NB4 (cell line): ENCODE results near the gene DGKB.

ENCODE experiments used
- MYC ChIP-seq: IDR thresholded peaks from 2 replicates; pipeline ENCODE4 v1.6.1; 2011; ENCODE audit warnings: low read depth, low read length
- POLR2A ChIP-seq: IDR thresholded peaks from 2 replicates; pipeline ENCODE4 v1.6.1; 2011; ENCODE audit warnings: mild to moderate bottlenecking; ENCODE audit not compliant: insufficient read length; ENCODE audit errors: extremely low read depth
- TF ChIP-seq, protein P1 (sequence below): IDR thresholded peaks from one replicate; pipeline ENCODE4 v1.5.1; 2012; ENCODE audit warnings: low read depth, low read length
- TF ChIP-seq, protein P2 (sequence below): IDR thresholded peaks from 2 replicates; pipeline ENCODE4 v1.6.1; 2011; ENCODE audit warnings: low read depth, low read length

DNA sequence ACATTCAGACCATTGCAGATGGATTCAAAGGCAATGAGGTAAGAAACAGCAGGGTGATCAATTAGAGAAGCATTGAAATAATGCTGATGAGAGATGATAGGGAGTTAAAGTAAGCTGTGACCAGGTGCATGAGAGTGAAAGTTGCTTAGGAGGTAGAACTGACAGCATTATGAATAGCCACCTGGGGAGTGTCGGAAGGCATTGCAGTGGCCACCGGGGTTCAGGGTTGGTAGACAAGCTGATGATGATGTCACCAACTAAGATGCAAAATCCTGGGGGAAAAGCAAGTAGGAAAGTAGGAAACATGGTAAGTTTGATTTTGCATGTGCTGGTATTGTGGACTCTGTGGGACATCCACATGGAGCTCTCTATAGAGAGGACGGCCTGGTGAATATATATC is 701.2 kb downstream of the DGKB start:
- no peak for TF ChIP-seq MYC
- no peak for TF ChIP-seq POLR2A
- TF ChIP-seq, protein P1, sequence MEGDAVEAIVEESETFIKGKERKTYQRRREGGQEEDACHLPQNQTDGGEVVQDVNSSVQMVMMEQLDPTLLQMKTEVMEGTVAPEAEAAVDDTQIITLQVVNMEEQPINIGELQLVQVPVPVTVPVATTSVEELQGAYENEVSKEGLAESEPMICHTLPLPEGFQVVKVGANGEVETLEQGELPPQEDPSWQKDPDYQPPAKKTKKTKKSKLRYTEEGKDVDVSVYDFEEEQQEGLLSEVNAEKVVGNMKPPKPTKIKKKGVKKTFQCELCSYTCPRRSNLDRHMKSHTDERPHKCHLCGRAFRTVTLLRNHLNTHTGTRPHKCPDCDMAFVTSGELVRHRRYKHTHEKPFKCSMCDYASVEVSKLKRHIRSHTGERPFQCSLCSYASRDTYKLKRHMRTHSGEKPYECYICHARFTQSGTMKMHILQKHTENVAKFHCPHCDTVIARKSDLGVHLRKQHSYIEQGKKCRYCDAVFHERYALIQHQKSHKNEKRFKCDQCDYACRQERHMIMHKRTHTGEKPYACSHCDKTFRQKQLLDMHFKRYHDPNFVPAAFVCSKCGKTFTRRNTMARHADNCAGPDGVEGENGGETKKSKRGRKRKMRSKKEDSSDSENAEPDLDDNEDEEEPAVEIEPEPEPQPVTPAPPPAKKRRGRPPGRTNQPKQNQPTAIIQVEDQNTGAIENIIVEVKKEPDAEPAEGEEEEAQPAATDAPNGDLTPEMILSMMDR = no peak
- TF ChIP-seq, protein P2, sequence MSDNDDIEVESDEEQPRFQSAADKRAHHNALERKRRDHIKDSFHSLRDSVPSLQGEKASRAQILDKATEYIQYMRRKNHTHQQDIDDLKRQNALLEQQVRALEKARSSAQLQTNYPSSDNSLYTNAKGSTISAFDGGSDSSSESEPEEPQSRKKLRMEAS = no peak
